Activated CD8-positive, alpha-beta memory T cell treated with anti-CD3 and anti-CD28 coated beads, Interleukin-2, amount 50 U/mL, for 1 hour (primary cell): Measurements from ENCODE around the gene PACS1.

Experiments
- DNase-seq: peaks from one replicate; pipeline ENCODE4 v3.0.0-alpha.2; 2020; ENCODE audit errors: extremely low read depth

PACS1 gene

GRCh38 chr11:66224226-66224855 is 154.3 kb downstream of the PACS1 start:
- DNase-seq: no peak

GRCh38 chr11:66225066-66225465 is 155.0 kb downstream of the PACS1 start:
- DNase-seq: no peak

DNA sequence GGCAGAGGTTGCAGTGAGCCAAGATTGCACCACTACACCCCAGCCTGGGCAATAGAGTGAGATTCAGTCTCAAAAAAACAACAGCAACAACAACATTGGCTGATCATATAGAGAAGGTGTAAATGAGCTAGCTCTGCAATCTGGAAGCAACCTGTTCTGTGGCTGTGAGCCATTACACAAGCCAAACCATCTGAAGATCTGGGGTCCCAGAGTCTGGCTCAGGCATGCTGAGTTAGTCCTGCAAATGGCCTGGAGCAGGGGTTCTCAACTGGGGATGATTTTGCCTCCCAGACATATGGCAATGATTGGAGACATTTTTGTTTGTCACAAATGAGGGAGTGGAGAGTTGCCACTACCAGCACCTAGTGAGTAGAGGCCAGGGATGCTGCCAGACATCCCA is 156.0 kb downstream of the PACS1 start:
- no peak for DNase-seq

DNA sequence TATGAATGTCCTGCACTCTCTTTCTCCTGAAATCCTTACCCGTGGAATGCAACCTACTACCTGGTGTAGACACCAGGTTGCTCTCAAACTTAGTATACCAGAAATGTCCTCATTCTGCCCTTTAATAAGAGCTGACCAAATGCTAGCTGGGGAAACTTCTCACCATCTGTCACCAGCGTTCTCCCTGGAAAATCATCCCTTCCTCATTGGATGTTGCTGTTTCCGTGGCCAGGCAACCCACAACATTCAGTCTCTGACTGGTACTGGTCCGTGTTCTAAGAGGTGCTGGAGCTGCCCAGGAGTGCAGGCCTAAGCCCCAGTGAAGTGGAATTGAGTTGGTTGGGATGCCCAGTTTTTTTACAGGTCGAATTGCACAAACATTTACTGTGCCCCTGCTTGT is 157.6 kb downstream of the PACS1 start:
- DNase-seq: no peak

GRCh38 chr11:66228521-66228920 is 158.4 kb downstream of the PACS1 start:
- no peak for DNase-seq

GRCh38 chr11:66230156-66230555 is 160.1 kb downstream of the PACS1 start:
- no peak for DNase-seq

DNA sequence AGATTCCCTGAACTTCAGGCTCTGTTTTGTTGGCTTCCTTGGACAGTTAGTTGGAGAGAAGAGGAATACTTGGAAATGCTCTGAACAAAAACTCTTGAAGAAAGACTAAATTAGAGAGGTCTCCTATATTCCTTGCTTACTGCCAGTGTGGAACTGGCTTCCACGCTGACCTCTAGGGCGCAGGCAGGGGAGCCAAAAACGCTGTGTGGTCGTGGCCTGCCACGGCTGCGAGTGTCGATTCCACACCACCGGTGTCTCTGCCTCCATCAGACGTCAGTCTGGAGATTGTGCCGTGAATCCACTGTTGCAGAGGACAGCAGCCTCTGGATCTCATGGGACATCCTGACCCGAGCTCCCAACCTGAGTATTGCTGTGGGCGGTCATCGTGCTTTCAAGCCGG is 160.9 kb downstream of the PACS1 start:
- DNase-seq: no peak

GRCh38 chr11:66231561-66231960 is 161.5 kb downstream of the PACS1 start:
- DNase-seq: no peak

DNA sequence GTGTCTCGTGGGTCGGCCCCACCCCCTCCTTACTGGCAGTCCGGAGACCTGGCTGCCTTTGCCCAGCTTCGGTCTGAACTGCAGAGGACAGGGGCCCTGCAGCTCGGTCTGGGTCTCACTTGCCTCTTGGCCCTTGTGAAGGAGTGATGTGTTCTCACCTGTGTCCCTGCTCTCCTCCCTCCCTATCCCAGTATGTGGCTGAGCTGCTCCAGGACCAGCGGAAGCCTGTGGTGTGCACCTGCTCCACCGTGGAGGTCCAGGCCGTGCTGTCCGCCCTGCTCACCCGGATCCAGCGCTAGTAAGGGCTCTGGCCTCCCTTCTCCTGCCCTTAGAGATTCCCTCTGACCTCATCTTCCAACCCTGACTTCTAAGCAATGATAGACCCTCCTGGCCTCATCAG is 162.7 kb downstream of the PACS1 start:
- no peak for DNase-seq

GRCh38 chr11:66233301-66233700 is 163.2 kb downstream of the PACS1 start:
- no peak for DNase-seq

DNA sequence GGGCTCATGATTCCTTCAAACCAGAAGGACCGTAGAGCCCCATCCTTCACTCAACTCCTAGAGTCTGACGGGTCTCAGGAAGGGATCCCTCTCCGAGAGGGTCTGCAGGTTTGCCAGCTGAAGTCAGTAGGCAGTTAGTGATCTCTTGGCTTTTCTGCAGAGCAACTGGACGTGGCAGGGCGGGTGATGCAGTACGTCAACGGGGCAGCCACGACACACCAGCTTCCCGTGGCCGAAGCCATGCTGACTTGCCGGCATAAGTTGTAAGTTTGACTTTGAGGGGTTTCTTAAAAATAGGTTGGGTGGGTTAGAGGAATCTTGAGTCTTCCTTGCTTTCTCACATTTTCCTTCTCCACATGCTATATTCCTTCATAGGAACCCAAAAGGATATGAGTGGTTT is 165.1 kb downstream of the PACS1 start:
- no peak for DNase-seq

DNA sequence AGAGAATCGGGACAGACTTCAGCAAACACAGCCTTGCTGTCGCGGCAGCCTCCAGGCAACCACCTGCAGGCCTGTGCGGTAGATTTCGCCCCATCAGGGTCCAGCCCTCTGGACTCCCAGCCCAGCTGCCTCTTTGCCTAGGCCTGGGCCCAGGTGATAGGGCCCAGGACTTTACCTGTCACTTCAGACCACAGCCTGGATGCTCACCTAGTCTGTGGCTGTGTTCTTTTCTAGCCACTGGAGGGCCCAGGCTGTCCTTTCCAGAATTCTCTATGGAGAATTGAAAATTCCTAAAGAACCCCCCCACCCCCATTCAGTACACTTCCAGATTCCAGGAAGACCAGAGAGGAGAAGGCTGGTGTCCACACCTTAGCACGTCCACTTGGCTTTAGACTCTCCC is 167.8 kb downstream of the PACS1 start:
- no peak for DNase-seq

DNA sequence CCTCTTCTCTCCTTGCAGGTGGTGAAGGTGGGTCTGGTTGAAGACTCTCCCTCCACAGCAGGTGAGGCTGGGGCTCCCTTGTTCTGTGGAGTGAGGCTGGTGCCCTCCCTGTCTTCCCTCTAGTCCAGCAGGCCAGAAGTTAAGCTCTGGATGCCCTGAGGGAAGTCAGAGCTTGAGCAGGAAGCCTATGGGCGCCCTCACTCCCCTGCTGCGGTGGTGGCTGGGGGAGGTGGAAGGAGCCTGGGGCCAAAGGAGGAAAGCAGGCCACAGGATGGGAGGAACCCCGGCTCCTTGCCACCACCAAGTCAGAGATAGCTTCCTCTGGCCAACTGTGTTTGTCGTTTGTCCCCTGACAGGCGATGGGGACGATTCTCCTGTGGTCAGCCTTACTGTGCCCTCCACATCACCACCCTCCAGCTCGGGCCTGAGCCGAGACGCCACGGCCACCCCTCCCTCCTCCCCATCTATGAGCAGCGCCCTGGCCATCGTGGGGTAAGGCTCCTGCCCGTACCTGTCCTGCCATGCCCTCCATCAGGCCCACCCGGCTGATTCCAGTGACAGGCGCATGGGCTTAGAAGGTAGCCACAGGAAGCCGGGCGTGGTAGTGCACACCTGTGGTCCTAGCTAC is 168.8 kb downstream of the PACS1 start:
- no peak for DNase-seq

DNA sequence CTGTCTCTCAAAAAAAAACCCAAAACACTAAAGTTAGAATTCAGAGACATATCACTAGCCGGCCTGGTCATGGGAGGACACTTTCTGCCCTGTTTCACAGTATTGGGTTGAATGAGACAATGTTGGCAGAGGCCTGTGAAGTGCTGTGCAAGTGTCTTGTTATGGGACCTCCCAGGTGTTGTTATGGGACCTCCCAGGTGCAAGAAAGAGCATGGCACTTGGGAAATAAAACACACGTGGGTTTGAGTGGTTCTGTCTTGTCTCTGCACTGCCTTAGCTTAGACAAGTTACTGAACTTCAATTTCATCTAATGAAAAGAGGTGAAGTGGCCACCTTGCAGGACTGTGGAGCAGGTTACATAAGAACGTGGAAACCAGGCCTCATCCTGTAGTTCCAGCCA is 169.4 kb downstream of the PACS1 start:
- no peak for DNase-seq

GRCh38 chr11:66239998-66240780 is 170.1 kb downstream of the PACS1 start:
- DNase-seq: no peak

DNA sequence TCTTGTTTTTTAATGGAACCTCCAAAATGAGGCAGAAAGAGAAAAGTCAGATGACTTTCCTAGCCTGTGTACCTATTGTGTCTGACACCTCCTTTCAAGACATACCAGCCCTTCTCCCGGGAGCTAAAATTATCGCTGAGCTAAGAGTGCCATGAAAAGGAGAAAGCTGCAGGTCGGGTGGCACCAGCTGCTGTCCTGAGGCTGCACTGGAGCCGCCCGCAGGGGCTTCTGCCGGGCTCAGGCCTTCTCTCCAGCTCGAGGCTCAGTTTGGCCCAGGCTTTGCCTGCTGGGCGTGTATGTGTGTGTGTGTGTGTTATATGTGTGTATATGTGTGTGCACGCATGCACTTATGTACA is 170.7 kb downstream of the PACS1 start:
- DNase-seq: no peak

DNA sequence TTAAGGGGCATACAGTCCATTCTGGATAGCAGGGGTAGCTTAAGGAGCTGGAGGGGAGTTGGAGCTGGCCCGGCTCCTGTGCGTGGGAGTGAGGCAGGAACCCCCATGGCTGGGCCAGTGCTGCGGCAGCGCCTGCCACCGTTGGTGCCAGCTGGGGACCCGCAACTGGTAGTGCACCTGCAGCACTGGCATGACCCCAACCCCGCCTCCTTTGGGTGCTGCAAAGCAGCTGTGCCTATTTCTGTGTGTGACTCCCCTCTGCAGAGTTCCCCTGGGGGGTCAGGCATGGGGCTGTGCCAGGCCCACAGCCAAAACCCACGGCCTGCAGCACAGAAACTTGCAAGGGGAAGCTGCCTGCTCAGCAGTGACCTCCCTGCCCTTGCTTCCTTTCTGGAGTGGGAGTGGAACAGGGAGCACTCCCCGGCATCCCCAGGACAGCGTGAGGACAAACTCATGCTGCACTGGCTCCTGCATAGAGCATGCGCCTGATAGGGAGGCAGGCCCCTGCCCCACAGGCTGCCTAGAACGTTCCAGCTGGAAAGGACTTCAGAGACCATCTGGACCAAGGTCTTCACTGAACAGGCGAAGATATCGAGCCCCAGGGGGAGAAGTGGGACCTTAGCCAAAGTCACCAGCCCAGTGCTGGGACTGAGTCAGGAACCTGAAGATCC is 172.2 kb downstream of the PACS1 start:
- DNase-seq: no peak

DNA sequence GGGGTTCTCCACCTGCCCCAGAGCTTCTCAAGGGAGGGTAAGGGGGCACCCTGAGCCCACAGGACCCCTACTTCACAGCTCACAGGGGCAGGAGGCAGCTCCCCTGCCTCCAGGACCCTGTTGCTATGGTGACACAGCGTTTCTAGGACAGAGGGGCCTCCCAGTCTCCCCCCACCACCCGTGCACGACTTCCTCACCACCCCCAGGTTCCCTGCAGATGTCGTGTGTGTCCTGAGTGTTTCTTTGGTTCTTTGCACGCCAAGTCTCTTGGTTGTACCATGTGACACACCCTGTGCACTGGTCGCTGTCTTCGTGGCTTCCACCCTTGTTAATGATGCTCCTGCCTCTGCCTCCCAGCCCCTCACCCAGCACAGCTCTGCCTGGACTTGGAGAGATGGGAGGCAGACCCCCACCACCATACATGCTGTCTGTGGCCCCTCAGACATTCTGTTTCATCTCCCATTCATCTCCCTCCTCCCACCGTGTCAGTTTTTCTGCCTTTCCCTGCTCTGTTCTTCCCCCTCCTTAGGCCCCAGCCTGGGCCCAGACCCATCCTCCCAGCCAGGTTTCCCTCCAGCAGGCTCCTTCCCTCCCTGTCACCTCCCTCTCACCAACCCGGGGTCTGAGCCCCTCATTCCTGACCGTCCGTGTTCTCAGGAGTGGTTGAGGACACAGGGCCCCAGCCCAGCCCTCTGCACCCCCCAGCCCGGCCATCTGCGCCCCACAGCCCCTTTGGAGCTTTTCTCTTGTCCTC is 173.9 kb downstream of the PACS1 start:
- DNase-seq: no peak

DNA sequence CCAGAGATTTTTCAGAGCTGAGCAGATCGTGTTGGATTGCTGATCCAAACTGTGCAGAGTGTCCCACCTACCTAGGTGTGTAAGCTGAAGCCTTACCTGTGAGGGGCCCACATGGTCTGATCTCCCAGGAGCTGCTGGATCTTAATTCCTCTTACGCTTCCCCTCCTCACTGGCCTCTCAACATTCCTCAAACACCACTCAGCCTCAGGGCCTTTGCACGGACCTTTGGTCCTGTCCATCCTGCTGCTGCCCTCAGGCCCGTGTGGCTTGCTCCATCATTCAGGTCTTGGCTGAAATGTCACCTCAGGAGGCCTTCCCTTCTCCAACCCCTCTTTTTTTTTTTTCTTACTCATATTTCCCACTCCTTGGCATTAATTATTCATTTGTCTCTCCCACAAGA is 177.2 kb downstream of the PACS1 start:
- DNase-seq: no peak

- no peak for DNase-seq
These were observed 177.7 kb downstream of the PACS1 start for GRCh38 chr11:66247801-66248200.

- DNase-seq: no peak
These were observed 178.8 kb downstream of the PACS1 start for GRCh38 chr11:66248903-66249302.

- no peak for DNase-seq
These were observed 181.7 kb downstream of the PACS1 start for GRCh38 chr11:66251809-66252208.
